GM12872 (cell line): Measurements from ENCODE around the gene SMAD6.

Experiments
- TF ChIP-seq, protein P1 (sequence below): IDR thresholded peaks from 3 replicates; pipeline ENCODE4 v1.5.1; 2011; ENCODE audit warnings: low read depth, mild to moderate bottlenecking, low read length, moderate library complexity; ENCODE audit not compliant: insufficient read depth

SMAD6 gene

GRCh38 chr15:66779331-66780009, 77.4 kb downstream of the SMAD6 start:
- TF ChIP-seq, protein P1, sequence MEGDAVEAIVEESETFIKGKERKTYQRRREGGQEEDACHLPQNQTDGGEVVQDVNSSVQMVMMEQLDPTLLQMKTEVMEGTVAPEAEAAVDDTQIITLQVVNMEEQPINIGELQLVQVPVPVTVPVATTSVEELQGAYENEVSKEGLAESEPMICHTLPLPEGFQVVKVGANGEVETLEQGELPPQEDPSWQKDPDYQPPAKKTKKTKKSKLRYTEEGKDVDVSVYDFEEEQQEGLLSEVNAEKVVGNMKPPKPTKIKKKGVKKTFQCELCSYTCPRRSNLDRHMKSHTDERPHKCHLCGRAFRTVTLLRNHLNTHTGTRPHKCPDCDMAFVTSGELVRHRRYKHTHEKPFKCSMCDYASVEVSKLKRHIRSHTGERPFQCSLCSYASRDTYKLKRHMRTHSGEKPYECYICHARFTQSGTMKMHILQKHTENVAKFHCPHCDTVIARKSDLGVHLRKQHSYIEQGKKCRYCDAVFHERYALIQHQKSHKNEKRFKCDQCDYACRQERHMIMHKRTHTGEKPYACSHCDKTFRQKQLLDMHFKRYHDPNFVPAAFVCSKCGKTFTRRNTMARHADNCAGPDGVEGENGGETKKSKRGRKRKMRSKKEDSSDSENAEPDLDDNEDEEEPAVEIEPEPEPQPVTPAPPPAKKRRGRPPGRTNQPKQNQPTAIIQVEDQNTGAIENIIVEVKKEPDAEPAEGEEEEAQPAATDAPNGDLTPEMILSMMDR: no peak

DNA sequence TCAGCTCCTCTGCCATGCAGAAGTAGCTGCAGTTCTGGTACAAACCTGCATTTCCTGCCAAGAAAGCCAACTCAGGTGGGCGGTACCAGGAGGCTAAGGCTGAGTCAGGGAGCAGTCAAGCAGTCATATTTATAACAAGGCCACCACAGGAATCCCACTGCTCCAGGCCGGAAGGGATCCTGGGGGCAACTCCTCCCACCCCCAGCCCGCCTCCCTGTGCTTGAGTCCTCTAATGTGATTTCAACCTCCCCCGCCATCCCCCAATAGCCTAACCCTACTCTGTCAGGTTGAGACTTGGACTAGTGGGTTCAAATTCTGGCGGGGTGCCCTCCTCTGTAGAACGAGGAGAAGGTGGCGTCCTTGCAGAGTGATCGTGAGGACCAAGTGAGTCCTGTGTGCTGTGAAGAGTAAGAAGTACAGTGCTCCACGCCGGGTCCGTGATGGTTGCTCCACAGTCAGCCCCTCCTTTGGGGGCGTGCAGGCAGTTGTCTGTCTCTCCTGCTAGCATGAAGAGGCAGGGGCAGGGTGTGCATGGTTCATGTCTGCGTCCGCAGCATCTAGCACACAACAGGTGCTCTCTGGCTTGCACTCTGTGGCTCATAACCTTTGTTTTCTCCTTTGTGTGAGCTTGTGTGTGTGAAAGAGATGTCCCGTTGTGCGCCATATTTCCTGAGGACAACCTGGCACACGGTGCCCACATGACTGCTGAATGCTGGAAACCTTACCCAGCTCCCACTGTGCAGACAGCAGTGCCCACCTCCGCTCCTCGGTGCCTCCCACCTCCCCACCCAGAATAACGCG, 78.3 kb downstream of the SMAD6 start:
- TF ChIP-seq, protein P1: no peak

GRCh38 chr15:66780973-66781718, 79.1 kb downstream of the SMAD6 start:
- TF ChIP-seq, protein P1: no peak

DNA sequence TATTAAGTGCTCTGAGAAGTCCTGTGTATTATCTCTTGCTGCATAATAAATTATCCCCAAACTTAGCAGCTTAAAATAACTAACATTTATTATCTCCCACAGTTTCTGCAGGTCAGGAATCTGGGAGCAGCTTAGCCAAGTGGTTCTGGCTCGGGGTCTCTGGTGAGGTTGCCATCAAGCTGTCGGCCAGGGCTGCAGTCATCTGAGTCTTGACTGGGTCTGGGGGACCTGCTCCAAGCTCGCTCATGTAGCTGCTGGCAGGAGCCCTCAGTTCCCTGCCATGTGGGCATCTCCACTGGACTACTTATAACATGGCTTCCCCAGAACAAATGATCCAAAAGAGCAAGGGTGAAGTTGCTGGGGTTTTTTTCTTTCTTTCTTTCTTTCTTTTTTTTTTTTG, 80.7 kb downstream of the SMAD6 start:
- TF ChIP-seq, protein P1: no peak

DNA sequence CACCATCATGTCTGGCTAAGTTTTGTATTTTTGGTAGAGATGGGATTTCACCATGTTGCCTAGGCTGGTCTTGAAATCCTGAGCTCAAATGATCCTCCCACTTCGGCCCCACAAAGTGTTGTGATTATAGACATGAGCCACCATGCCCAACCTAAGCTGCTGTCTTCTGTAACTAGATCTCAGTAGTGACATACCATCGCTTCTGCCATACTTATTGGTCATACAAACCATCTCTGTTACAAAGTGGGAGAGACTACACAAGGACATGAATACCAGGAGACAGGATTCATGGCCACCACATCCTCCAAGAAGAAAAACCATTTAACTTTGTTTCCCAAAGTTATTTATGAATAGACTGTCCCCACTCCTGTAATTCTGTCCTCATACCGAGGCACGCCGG, 81.3 kb downstream of the SMAD6 start:
- TF ChIP-seq, protein P1: no peak

DNA sequence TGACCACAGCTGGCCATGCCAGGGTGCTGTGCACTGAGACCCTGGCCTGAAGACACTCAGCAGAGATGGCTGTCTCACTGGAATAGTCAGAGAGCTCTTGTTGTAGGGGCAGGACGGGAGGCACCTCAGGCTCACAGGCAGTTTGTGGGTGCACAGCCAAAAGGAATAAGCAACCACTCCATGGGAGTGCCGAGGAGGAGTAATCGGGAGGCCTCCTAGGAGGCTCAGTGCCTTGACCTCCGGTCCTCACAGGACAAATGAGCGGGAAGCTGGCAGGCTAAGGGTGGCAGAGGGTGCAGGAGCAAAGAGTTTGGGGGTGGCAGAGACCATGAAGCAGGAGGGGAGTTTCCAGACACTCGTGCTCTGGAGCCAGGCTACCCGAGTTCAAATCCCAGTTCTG, 81.7 kb downstream of the SMAD6 start:
- TF ChIP-seq, protein P1: no peak

DNA sequence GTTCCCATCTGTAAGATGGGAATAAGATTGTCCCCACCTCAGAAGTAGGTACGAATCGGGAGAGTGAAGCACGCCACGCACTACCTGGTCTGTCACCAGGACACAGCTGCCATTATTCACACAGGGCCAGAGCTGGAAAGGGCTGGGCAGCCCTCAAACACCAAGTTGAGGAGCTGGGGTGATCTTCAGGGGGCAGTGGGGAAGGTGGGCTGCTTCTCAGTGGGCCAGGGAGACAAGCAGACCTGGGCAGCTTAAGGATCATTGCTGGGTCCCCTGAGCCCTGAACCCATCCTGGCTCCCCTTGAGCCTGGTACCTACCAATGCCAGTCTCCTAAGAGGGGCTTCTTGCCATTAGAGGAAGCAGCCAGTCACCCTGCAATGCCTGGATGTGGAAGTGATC, 82.1 kb downstream of the SMAD6 start:
- TF ChIP-seq, protein P1: no peak
